Islet precursor cell (in vitro differentiated cells): ENCODE data around the gene NAA35.
A peak's percentile ranks its signal among the peaks of the same experiment; 100 is the strongest.
"Not testable (repeated sequence)": the region's sequence is repeated elsewhere in the genome, so short reads cannot be mapped to it uniquely, and the experiment has no call there.

Source experiments
- DNase-seq: peaks from one replicate; pipeline ENCODE4 v3.0.0-alpha.2; 2018

NAA35 gene

DNA sequence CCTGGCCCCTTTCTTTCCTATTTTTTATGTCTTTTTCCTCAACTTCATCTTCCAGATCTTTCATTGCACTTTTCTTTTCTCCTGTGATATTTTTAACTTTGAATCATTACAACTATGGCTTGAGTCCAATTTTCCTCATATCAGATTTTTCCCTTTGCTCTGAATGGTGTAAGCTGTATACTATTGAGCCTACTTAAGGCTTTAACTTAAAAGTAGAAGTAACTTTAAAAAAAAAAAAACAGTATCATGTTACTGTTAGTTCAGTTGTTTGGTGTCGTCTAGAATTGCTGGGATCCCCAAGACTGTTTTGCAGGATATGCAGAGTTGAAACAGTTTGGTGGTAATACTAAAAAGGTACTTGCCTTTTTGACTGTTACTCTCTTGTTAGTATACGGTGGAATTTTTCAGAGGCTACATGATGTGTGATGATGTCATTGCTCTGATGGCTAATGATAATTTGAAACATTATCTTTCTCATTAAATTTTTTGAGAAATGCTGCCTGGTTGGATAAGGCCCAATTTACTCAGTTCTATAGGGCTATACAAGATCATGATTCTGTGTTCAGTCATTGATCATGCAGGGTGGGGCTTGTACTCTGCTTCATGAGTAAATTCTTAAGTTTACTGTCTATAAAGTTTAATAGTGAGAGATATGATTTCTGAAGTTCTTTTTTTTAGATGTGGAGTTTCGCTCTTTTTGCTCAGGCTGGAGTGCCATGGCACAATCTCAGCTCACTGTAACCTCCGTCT is 8.8 kb downstream of the NAA35 start:
- DNase-seq, result no peak

- no peak for DNase-seq
These were observed 19.0 kb downstream of the NAA35 start for GRCh38 chr9:85959955-85960354.

DNA sequence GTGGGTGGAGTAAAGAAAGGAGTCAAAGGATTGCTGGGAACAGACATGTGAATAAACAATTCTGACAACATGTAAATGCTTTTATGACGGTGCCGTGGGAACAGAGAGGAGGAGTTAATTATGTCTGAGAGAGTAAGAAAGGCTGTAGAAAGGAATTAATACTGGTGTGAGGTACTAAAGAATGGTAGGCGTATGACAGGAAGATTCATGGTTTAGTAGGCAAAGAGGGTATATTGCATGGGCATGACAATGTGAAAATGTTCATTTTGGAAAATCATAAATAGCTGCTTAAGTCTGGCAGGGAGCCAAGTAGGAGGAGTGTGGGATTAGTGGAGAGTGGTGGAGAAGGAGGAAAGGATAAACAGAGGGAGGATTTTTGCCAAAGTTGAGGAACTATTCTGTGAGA is 19.7 kb downstream of the NAA35 start:
- DNase-seq, result no peak

GRCh38 chr9:85964526-85964925 is 23.6 kb downstream of the NAA35 start:
- no peak for DNase-seq

DNA sequence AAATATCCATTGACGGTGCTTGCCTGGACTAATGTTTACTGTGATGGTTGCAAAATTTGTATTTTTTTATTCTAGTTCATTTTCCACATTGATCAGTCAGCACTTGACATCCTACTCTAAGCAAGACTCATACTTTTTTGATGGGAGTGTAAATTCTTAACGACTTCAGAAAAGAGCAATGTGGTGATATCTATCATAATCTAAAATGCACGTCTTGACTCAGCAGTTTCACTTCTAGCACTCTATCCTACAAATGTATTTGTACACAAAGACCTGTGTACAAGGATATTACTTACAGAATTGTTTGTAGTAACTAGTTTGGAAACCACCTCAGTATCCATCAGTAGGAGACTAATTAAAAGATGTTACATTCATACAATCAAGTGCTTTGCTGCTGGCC is 24.0 kb downstream of the NAA35 start:
- DNase-seq, result no peak

- no peak for DNase-seq
These were observed 28.8 kb downstream of the NAA35 start for GRCh38 chr9:85969727-85970126.

GRCh38 chr9:85971731-85972130 is 30.8 kb downstream of the NAA35 start:
- DNase-seq, result no peak

- no peak for DNase-seq
These were observed 32.3 kb downstream of the NAA35 start for GRCh38 chr9:85973238-85973637.

DNA sequence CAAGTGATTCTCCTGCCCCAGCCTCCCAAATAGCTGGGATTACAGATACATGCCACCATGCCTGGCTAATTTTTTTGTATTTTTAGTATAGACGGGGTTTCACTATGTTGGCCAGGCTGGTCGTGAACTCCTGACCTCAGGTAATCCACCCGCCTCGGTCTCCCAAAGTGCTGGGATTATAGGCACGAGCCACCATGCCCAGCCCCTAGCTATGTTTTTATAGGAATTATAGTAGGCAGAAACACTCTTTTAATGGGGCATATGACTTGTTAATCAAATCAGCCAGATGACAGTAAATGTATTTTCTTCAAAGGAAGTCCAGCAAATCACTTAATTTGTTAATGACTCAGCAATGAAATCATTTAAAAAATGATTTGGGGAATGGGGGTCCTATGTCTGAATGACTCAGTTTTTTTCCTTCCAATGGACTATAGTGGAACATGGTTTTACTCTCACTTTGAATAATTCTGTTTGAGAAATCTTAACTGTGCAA is 33.2 kb downstream of the NAA35 start:
- DNase-seq, result not testable (repeated sequence)

DNA sequence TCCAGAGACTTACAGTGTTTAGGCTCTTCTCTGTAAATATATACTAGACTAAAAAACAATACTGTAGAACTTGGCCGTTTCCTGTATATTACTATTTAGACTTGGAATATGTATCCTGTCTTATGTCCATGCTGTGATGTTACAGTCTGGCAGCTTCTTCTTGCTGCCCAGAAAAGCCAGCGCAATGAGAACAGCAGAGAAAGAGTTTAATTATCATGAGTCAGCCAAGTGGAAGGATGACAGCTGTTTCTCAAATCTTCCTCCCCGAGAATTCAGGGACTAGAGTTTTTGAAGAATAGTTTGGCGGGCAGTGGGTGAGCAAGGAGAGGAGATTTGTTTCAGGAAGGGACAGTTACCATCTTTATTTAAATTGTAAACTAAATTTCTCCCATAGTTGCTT is 37.5 kb downstream of the NAA35 start:
- no peak for DNase-seq

GRCh38 chr9:85981369-85981768 is 40.4 kb downstream of the NAA35 start:
- DNase-seq, result no peak

GRCh38 chr9:85984457-85984856 is 43.5 kb downstream of the NAA35 start:
- DNase-seq, result no peak

GRCh38 chr9:85987236-85987635 is 46.3 kb downstream of the NAA35 start:
- no peak for DNase-seq

GRCh38 chr9:85994191-85994590 is 53.2 kb downstream of the NAA35 start:
- DNase-seq, result no peak

- no peak for DNase-seq
These were observed 54.2 kb downstream of the NAA35 start for GRCh38 chr9:85995097-85995496.

- no peak for DNase-seq
These were observed 54.7 kb downstream of the NAA35 start for GRCh38 chr9:85995599-85995998.

DNA sequence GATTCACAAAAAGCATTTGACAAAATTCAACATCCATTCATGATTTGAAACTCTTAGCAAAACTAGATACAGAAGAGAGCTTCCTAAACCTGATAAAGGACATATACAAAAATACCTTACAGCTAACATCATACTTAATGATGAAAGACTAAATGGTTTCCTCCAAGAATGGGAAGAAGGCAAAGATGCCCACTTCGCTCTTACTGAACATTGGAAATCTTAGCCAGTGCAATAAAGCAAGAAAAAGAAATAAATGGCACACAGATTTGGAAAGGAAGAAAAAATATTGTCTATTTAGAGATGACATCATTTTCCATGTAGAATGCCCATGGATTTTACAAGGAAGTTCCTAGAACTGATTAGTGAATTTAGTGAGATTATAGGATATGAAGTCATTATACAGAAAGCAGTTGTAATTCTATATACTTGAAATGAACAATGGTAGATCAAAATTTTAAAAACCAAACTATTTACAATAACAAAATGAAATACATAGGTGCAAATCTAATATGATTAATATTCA is 64.4 kb downstream of the NAA35 start:
- DNase-seq, result no peak

DNA sequence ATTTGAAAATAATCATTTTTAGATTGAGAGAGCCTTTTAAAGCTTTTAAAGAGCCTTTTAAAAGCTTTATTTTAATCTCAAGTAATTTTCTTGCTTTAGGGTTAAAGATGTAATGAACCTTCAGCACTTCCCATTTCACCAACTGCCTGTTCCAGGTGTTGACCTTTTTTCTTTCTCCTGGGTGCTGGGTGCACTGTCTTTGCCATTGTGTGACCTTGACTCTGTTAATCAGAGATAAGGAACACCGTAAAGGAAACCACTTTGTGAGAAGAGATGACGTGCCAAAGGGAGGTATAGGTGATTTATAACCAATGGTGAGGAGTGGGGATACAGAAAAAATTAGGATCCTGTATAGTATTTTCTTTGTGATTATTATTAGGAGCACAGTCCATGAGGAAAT is 68.2 kb downstream of the NAA35 start:
- no peak for DNase-seq

- no peak for DNase-seq
These were observed 79.8 kb downstream of the NAA35 start for GRCh38 chr9:86020731-86021130.

DNA sequence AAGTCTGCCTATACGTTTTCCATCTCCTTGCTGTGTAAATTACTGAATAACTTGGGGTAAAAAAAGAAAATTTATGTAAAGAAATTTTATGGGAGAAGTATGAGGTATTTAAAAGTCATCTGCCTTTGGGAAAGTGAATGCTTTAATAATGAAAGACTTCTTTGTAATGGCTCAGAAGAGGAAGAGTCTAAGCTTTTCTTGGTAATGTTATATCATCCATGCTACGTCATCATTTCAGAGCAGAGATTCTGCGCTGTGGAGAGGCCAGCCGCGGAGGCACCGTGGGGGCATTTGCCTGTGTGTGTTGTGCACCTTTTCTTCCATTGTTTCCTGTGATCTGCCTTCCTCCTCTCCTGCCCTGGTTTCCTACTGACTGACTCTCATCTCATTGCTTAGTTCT is 80.2 kb downstream of the NAA35 start:
- DNase-seq, result no peak

DNA sequence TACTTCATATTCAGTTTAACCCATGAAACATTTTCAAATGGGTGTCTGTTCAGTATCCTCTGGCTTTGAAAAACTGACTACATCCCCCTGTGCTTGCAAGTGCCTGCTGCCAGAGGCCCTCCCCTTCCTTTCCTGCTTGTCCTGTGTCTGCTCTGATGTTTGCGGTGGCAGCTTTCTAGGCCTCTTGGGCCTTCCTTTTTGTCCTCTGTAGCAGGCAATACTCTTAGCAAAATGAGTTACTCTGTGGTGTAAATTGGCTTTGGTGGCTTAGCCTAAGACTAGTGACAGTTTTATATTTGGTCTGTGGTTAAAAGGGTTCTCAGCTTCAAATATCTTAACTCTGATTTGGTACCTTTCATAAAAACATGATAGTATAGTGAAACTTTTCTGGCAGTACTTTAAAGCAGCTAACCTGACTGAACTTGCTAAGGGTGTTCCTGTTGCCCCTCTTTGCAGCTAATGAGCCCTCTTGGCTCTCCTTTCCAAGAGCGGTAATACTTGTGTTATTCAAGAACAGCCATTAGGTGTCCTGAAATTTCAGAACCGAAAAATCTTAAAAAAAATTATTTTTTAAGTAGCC is 81.8 kb downstream of the NAA35 start:
- no peak for DNase-seq

DNA sequence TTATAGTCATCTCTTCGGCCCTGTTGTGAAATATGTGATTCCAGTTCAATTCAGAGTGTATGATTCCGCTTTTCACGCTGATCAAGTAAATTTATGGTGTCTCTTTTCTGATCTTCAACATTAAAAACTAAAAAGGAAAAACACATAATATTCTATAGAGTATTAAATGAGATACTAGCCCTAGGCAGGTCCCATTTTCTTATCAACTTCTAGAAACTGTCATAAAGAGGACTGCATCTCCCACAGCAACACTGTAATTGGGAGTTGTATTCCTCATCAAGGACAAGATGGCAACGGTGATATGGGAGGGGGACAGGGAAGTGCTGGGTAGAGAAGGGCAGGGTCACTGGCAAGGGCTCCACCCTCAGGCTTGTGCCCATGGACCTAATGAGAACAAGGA is 86.8 kb downstream of the NAA35 start:
- no peak for DNase-seq

DNA sequence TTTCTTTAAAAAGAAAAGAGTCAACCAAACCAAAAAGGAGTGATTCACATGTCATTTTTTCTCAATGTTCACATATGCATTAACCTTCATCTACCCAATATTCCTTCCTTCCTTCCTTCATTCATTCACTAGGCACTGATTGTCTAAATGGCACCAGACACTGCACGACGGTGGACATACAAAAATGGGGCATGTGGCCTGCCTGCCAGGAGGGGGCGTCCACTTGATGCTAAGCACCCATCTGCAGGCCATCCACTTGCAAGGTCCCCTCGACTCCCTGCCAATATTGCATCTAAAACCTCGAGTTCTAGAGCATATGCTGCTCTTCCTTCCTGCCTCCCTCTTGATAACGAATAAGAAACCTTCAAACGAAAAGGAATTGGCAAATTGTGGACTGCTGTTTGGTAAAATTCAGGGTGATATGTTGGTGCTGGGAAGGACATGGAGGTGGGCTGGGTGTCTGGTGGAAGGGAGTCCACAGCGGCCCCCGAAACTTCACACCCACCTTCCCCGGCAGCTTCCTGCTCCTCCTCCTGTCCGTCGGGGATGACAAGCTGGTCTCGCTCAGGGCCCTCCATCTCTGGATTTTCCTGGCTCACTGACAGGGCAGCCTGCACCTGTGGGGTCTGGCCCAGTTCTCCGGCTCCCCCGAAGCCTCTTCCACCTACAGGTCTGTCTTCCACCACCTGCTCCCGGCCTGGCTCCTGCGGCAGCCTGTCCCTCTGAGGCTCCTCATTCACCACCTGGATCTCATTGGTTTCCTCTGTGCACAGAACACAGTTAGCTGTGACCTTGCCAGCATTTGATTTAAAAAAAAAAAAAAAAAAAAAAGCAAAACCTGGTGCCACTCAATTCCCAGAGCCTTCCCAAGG is 94.2 kb downstream of the NAA35 start:
- DNase-seq, result peak; percentile 75
